Smooth muscle cell of the coronary artery (primary cell): ENCODE results near the gene OR4A15. TPM values are rescaled to one million over a fixed set of nuclear protein-coding genes. Genes with fewer than 3 reads are reported as not detected.

Source experiments
- total RNA-seq: library from RNA; depleted of rRNA; stranded (reverse); fragments of >200 nt; gene quantifications from 2 replicates; pipeline ENCODE4 v1.2.3, GENCODE V29; 2014; ENCODE audit warnings: low replicate concordance

OR4A15 gene
- not detected in 2 replicates for total RNA-seq

DNA sequence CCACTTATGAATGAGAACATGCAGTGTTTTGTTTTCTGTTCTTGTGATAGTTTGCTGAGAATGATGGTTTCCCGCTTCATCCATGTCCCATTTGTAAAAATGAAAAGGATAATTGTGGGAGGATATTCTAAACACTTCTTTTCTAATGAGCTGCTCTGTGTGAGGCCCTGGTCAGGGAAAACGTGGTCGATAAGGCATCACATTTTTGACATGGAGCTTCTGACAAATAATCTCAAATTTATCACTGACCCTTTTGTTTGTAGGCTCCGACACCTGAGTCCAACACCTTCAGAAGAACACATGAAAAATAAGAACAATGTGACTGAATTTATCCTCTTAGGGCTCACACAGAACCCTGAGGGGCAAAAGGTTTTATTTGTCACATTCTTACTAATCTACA is at the start of gene OR4A15:
TSS of gene OR4A15 (plus strand) at position 301 of the 400 bp plus-strand sequence. CDS start at position 301, 0 bp downstream.

DNA sequence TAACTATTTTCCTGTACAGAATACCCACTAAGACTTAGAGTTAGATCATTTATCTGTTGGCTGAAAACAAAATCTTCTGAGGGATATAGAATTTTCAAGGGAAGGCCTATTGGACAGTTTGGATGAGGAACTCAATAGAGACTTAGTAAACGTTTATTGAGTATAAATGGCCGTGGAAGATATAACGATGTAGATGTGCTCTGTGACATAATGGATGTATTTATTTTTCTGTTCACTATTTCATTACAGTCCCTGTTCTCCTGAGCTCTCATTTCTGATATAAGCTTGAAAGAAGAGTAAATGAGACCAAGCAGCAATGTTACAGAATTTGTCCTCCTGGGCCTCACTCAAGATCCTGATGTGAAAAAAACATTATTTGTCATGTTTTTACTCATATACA is 24.9 kb upstream of the OR4A15 start, which contains the start of gene OR4A16:
TSS of gene OR4A16 (plus strand) at position 301 of the 400 bp plus-strand sequence. CDS start at position 301, 0 bp downstream.

Other genes with a start within 250 kb of the OR4A15 start
- gene TRIM48, start 105.8 kb upstream of the OR4A15 start, total RNA-seq = not detected in 2 replicates
- not detected in 2 replicates for gene OR4A16, start 24.8 kb upstream of the OR4A15 start, total RNA-seq
- not detected in 2 replicates for gene OR4C15, start 186.5 kb downstream of the OR4A15 start, total RNA-seq
- gene OR4C16, start 204.2 kb downstream of the OR4A15 start, total RNA-seq = not detected in 2 replicates
- gene OR4C11, start 239.7 kb downstream of the OR4A15 start, total RNA-seq = under 0.01 TPM in 1 of 2 replicates, not detected in the other